ENCODE results near the gene TTLL11.
"Not testable (repeated sequence)": the region's sequence is repeated elsewhere in the genome, so short reads cannot be mapped to it uniquely, and the experiment has no call there.

The TTLL11 gene

GRCh38 chr9:122118343-122119165 lies 25.4 kb upstream of the TTLL11 start:
- no peak overlapping the region for H3K4me3 Mint-ChIP-seq
- H3K36me3 Mint-ChIP-seq: no peaks in the 10 kb centered on the region
- no peaks in the 10 kb centered on the region for H3K9me3 Mint-ChIP-seq
- no peak overlapping the region for H3K27ac Mint-ChIP-seq
- H3K4me1 Mint-ChIP-seq: no peaks in the 10 kb centered on the region
- ATAC-seq: no peak
- no peak for DNase-seq (ENCODE audit: low spot score in 2 of 2)

- H3K9me3 Mint-ChIP-seq; DNase-seq (ENCODE audit: low spot score in 2 of 2); H3K27ac Mint-ChIP-seq; H3K4me1 Mint-ChIP-seq; ATAC-seq; H3K4me3 Mint-ChIP-seq; H3K36me3 Mint-ChIP-seq: not testable (repeated sequence)
Observed at GRCh38 chr9:122117241-122117640, 24.1 kb upstream of the TTLL11 start.

GRCh38 chr9:122116448-122117173 lies 23.5 kb upstream of the TTLL11 start:
- Mint-ChIP-seq H3K4me3 (no peak overlapping the region), H3K4me1 (no peaks in the 10 kb centered on the region), H3K36me3 (no peaks in the 10 kb centered on the region), H3K9me3 (no peaks in the 10 kb centered on the region), H3K27ac (no peak overlapping the region)
- DNase-seq (ENCODE audit: low spot score in 2 of 2) (no peak), ATAC-seq (no peak)

GRCh38 chr9:122116040-122116439 lies 22.9 kb upstream of the TTLL11 start:
- Mint-ChIP-seq H3K9me3 (no peaks in the 10 kb centered on the region), H3K4me3 (no peak overlapping the region), H3K36me3 (no peaks in the 10 kb centered on the region), H3K4me1 (no peaks in the 10 kb centered on the region), H3K27ac (no peak overlapping the region)
- ATAC-seq (no peak), DNase-seq (ENCODE audit: low spot score in 2 of 2) (no peak)

GRCh38 chr9:122115176-122116035 lies 22.3 kb upstream of the TTLL11 start:
- no peak overlapping the region for H3K4me3 Mint-ChIP-seq
- DNase-seq (ENCODE audit: low spot score in 2 of 2) (no peak), ATAC-seq (no peak)
- no peaks in the 10 kb centered on the region for H3K4me1 Mint-ChIP-seq
- H3K27ac Mint-ChIP-seq: no peak overlapping the region
- H3K9me3 Mint-ChIP-seq: no peaks in the 10 kb centered on the region
- no peaks in the 10 kb centered on the region for H3K36me3 Mint-ChIP-seq

GRCh38 chr9:122113574-122113973 lies 20.5 kb upstream of the TTLL11 start:
- no peaks in the 10 kb centered on the region for H3K9me3 Mint-ChIP-seq
- no peak for DNase-seq (ENCODE audit: low spot score in 2 of 2)
- H3K4me3 Mint-ChIP-seq: no peak overlapping the region
- no peaks in the 10 kb centered on the region for H3K4me1 Mint-ChIP-seq
- H3K36me3 Mint-ChIP-seq: no peaks in the 10 kb centered on the region
- H3K27ac Mint-ChIP-seq: no peak overlapping the region
- no peak for ATAC-seq

- no peak overlapping the region for H3K4me3 Mint-ChIP-seq
- DNase-seq (ENCODE audit: low spot score in 2 of 2) (no peak), ATAC-seq (no peak)
- H3K36me3 Mint-ChIP-seq: no peaks in the 10 kb centered on the region
- H3K9me3 Mint-ChIP-seq: no peaks in the 10 kb centered on the region
- H3K4me1 Mint-ChIP-seq: no peaks in the 10 kb centered on the region
- no peak overlapping the region for H3K27ac Mint-ChIP-seq
Observed at GRCh38 chr9:122112238-122112637, 19.1 kb upstream of the TTLL11 start.

GRCh38 chr9:122111413-122112085 lies 18.4 kb upstream of the TTLL11 start:
- no peaks in the 10 kb centered on the region for H3K36me3 Mint-ChIP-seq
- H3K4me3 Mint-ChIP-seq: no peak overlapping the region
- no peaks in the 10 kb centered on the region for H3K9me3 Mint-ChIP-seq
- DNase-seq (ENCODE audit: low spot score in 2 of 2): no peak
- no peaks in the 10 kb centered on the region for H3K4me1 Mint-ChIP-seq
- ATAC-seq: no peak
- H3K27ac Mint-ChIP-seq: no peak overlapping the region

- DNase-seq (ENCODE audit: low spot score in 2 of 2) (no peak), ATAC-seq (no peak)
- no peak overlapping the region for H3K4me3 Mint-ChIP-seq
- H3K36me3 Mint-ChIP-seq: no peaks in the 10 kb centered on the region
- no peaks in the 10 kb centered on the region for H3K4me1 Mint-ChIP-seq
- peak overlapping the region; percentile 12 for H3K27ac Mint-ChIP-seq
- no peaks in the 10 kb centered on the region for H3K9me3 Mint-ChIP-seq
Observed at GRCh38 chr9:122110100-122110833, 17.2 kb upstream of the TTLL11 start.

- Mint-ChIP-seq H3K27ac (no peak overlapping the region), H3K4me1 (no peaks in the 10 kb centered on the region), H3K9me3 (peaks cover 2% of the 10 kb centered on the region), H3K4me3 (no peak overlapping the region), H3K36me3 (no peaks in the 10 kb centered on the region)
- DNase-seq (ENCODE audit: low spot score in 2 of 2): no peak
- no peak for ATAC-seq
Observed at GRCh38 chr9:122109035-122109813, 16.1 kb upstream of the TTLL11 start.

- DNase-seq (ENCODE audit: low spot score in 2 of 2): no peak
- ATAC-seq: no peak
- Mint-ChIP-seq H3K27ac (no peak overlapping the region), H3K36me3 (no peaks in the 10 kb centered on the region), H3K4me1 (no peaks in the 10 kb centered on the region), H3K9me3 (peaks cover 7% of the 10 kb centered on the region), H3K4me3 (no peak overlapping the region)
Observed at GRCh38 chr9:122107291-122107805, 14.2 kb upstream of the TTLL11 start.

GRCh38 chr9:122106576-122106975 lies 13.5 kb upstream of the TTLL11 start:
- Mint-ChIP-seq H3K4me3 (no peak overlapping the region), H3K36me3 (no peaks in the 10 kb centered on the region), H3K4me1 (no peaks in the 10 kb centered on the region), H3K27ac (no peak overlapping the region), H3K9me3 (peaks cover 7% of the 10 kb centered on the region)
- DNase-seq (ENCODE audit: low spot score in 2 of 2) (no peak), ATAC-seq (no peak)

- ATAC-seq: no peak
- Mint-ChIP-seq H3K4me3 (no peak overlapping the region), H3K27ac (no peak overlapping the region), H3K36me3 (no peaks in the 10 kb centered on the region), H3K4me1 (no peaks in the 10 kb centered on the region), H3K9me3 (peaks cover 7% of the 10 kb centered on the region)
- DNase-seq (ENCODE audit: low spot score in 2 of 2): no peak
Observed at GRCh38 chr9:122103985-122104384, 10.9 kb upstream of the TTLL11 start.

- ATAC-seq: no peak
- Mint-ChIP-seq H3K27ac (peak overlapping the region; percentile 32), H3K4me1 (no peaks in the 10 kb centered on the region), H3K4me3 (no peak overlapping the region), H3K36me3 (no peaks in the 10 kb centered on the region), H3K9me3 (peaks cover 7% of the 10 kb centered on the region)
- no peak for DNase-seq (ENCODE audit: low spot score in 2 of 2)
Observed at GRCh38 chr9:122102156-122102555, 9.0 kb upstream of the TTLL11 start.

Measured in stimulated activated effector memory CD8-positive, alpha-beta T cell treated with anti-CD3 and anti-CD28 coated beads, Interleukin-12 subunit alpha, Interleukin-12 subunit beta, amount 100 ng/mL, for 72 hours (primary cell).